Measurements from ENCODE around the gene SCUBE1. TPM values are rescaled to one million over a fixed set of nuclear protein-coding genes. Genes with fewer than 3 reads are reported as not detected.

Gene SCUBE1
- total RNA-seq, 4 donors from 2014 or later, result 37.3 to 107 (median 75.9) TPM

GRCh38 chr22:43234264-43234988 is 108.7 kb downstream of the SCUBE1 start:
- Histone ChIP-seq H3K36me3 (peaks cover 0 to 69% of the 10 kb centered on the region in 2 donors), H3K9me3 (no peaks in the 10 kb centered on the region), H3K4me3 (no peak overlapping the region), H3K27ac (no peak overlapping the region), H3K27me3 (peaks cover 8% of the 10 kb centered on the region), H3K4me1 (peaks cover 0 to 14% (median 0%) of the 10 kb centered on the region in 3 donors)
- 79% methylated on average over 4 of the region's 9 CpGs; no CpG with 5 or more reads in 1 of the 2 donors for WGBS, 2 donors (ENCODE audit: low coverage in 1 of 2)
- no peak for ATAC-seq
- TF ChIP-seq CTCF (IDR thresholded peaks at IDR 0.05), result no peak
- no peak for TF ChIP-seq POLR2A (IDR thresholded peaks at IDR 0.05)
- TF ChIP-seq POLR2AphosphoS5 (IDR thresholded peaks at IDR 0.05), result no peak
- no peak for TF ChIP-seq EP300 (IDR thresholded peaks at IDR 0.05)

- ATAC-seq, result no peak
- H3K4me1 ChIP-seq, result peaks cover 0 to 5% (median 0%) of the 10 kb centered on the region in 3 donors
- 90% methylated on average over 2 of the region's 6 CpGs; no CpG with 5 or more reads in 1 of the 2 donors for WGBS, 2 donors (ENCODE audit: low coverage in 1 of 2)
- no peak overlapping the region for H3K4me3 ChIP-seq
- H3K27me3 ChIP-seq, result peaks cover 8% of the 10 kb centered on the region
- TF ChIP-seq POLR2A (IDR thresholded peaks at IDR 0.05) (no peak), CTCF (IDR thresholded peaks at IDR 0.05) (no peak), POLR2AphosphoS5 (IDR thresholded peaks at IDR 0.05) (no peak), EP300 (IDR thresholded peaks at IDR 0.05) (no peak)
- H3K9me3 ChIP-seq, result no peaks in the 10 kb centered on the region
- peaks cover 0 to 70% of the 10 kb centered on the region in 2 donors for H3K36me3 ChIP-seq
- H3K27ac ChIP-seq, result no peak overlapping the region
Observed at GRCh38 chr22:43233529-43233928, 109.6 kb downstream of the SCUBE1 start.

GRCh38 chr22:43232445-43232844 is 110.7 kb downstream of the SCUBE1 start:
- no peaks in the 10 kb centered on the region for H3K4me1 ChIP-seq
- no peak overlapping the region for H3K4me3 ChIP-seq
- TF ChIP-seq EP300 (IDR thresholded peaks at IDR 0.05) (no peak), CTCF (IDR thresholded peaks at IDR 0.05) (no peak), POLR2AphosphoS5 (IDR thresholded peaks at IDR 0.05) (no peak), POLR2A (IDR thresholded peaks at IDR 0.05) (no peak)
- no peak for ATAC-seq
- H3K27ac ChIP-seq, result no peak overlapping the region
- 84% methylated on average over 4 of the region's 8 CpGs; no CpG with 5 or more reads in 1 of the 2 donors for WGBS, 2 donors (ENCODE audit: low coverage in 1 of 2)
- no peaks in the 10 kb centered on the region for H3K9me3 ChIP-seq
- H3K27me3 ChIP-seq, result peaks cover 8% of the 10 kb centered on the region
- H3K36me3 ChIP-seq, result peaks cover 0 to 70% of the 10 kb centered on the region in 2 donors

GRCh38 chr22:43231724-43232034 is 111.5 kb downstream of the SCUBE1 start:
- no CpG with 5 or more reads among the region's 15 CpGs for WGBS, 2 donors (ENCODE audit: low coverage in 1 of 2)
- peaks cover 0 to 70% of the 10 kb centered on the region in 2 donors for H3K36me3 ChIP-seq
- ATAC-seq, result no peak

More at GRCh38 chr22:43231724-43232034, 111.5 kb downstream of the SCUBE1 start:
- H3K27ac ChIP-seq, result no peak overlapping the region
- no peak for TF ChIP-seq POLR2AphosphoS5 (IDR thresholded peaks at IDR 0.05)
- no peak for TF ChIP-seq CTCF (IDR thresholded peaks at IDR 0.05)
- no peak for TF ChIP-seq EP300 (IDR thresholded peaks at IDR 0.05)
- TF ChIP-seq POLR2A (IDR thresholded peaks at IDR 0.05), result no peak
- no peaks in the 10 kb centered on the region for H3K9me3 ChIP-seq
- H3K27me3 ChIP-seq, result peaks cover 8% of the 10 kb centered on the region
- H3K4me3 ChIP-seq, result no peak overlapping the region
- peaks cover 0 to 2% (median 0%) of the 10 kb centered on the region in 3 donors for H3K4me1 ChIP-seq

Data from gastroesophageal sphincter (tissue), 4 donors.